ENCODE data around the gene RYR2. TPM values are rescaled to one million over a fixed set of nuclear protein-coding genes. Genes with fewer than 3 reads are reported as not detected.

RYR2 gene
- total RNA-seq, 2 donors from 2014 or later, result 59.0 to 75.9 TPM

GRCh38 chr1:237774246-237774645 lies 732.3 kb downstream of the RYR2 start:
- TF ChIP-seq, protein P1, sequence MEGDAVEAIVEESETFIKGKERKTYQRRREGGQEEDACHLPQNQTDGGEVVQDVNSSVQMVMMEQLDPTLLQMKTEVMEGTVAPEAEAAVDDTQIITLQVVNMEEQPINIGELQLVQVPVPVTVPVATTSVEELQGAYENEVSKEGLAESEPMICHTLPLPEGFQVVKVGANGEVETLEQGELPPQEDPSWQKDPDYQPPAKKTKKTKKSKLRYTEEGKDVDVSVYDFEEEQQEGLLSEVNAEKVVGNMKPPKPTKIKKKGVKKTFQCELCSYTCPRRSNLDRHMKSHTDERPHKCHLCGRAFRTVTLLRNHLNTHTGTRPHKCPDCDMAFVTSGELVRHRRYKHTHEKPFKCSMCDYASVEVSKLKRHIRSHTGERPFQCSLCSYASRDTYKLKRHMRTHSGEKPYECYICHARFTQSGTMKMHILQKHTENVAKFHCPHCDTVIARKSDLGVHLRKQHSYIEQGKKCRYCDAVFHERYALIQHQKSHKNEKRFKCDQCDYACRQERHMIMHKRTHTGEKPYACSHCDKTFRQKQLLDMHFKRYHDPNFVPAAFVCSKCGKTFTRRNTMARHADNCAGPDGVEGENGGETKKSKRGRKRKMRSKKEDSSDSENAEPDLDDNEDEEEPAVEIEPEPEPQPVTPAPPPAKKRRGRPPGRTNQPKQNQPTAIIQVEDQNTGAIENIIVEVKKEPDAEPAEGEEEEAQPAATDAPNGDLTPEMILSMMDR (IDR thresholded peaks at IDR 0.05), result no peak
- ATAC-seq (ENCODE audit: insufficient number of reproducible peaks, low FRiP score, low read depth) (no peak), DNase-seq (ENCODE audit: low spot score) (no peak)
- H3K9me3 ChIP-seq, result no peaks in the 10 kb centered on the region
- no peak overlapping the region for H3K4me3 ChIP-seq
- no peaks in the 10 kb centered on the region for H3K27me3 ChIP-seq (replicated peaks; ENCODE audit: insufficient read depth)
- H3K4me1 ChIP-seq (ENCODE audit: control insufficient read depth in 1 of 2, low read depth in 2 of 2), result no peaks in the 10 kb centered on the region
- no peak overlapping the region for H3K27ac ChIP-seq
- H3K36me3 ChIP-seq, result no peaks in the 10 kb centered on the region

- Histone ChIP-seq H3K4me1 (ENCODE audit: control insufficient read depth in 1 of 2, low read depth in 2 of 2) (no peaks in the 10 kb centered on the region), H3K27ac (no peak overlapping the region), H3K4me3 (no peak overlapping the region), H3K27me3 (replicated peaks; ENCODE audit: insufficient read depth) (no peaks in the 10 kb centered on the region), H3K36me3 (peaks cover 9% of the 10 kb centered on the region), H3K9me3 (no peaks in the 10 kb centered on the region)
- DNase-seq (ENCODE audit: low spot score) (no peak), ATAC-seq (ENCODE audit: insufficient number of reproducible peaks, low FRiP score, low read depth) (no peak)
- TF ChIP-seq, protein P1 (IDR thresholded peaks at IDR 0.05), result no peak
These were observed 737.4 kb downstream of the RYR2 start for GRCh38 chr1:237779356-237779755.

- no peak overlapping the region for H3K4me3 ChIP-seq
- no peaks in the 10 kb centered on the region for H3K9me3 ChIP-seq
- no peak for ATAC-seq (ENCODE audit: insufficient number of reproducible peaks, low FRiP score, low read depth)
- TF ChIP-seq, protein P1 (IDR thresholded peaks at IDR 0.05), result no peak
- H3K27me3 ChIP-seq (replicated peaks; ENCODE audit: insufficient read depth), result no peaks in the 10 kb centered on the region
- no peak overlapping the region for H3K27ac ChIP-seq
- peaks cover 31% of the 10 kb centered on the region for H3K36me3 ChIP-seq
- no peak for DNase-seq (ENCODE audit: low spot score)
- H3K4me1 ChIP-seq (ENCODE audit: control insufficient read depth in 1 of 2, low read depth in 2 of 2), result no peaks in the 10 kb centered on the region
These were observed 744.2 kb downstream of the RYR2 start for GRCh38 chr1:237786066-237786719.

GRCh38 chr1:237788069-237788468 lies 746.1 kb downstream of the RYR2 start:
- Histone ChIP-seq H3K9me3 (no peaks in the 10 kb centered on the region), H3K36me3 (peaks cover 27% of the 10 kb centered on the region), H3K4me1 (ENCODE audit: control insufficient read depth in 1 of 2, low read depth in 2 of 2) (no peaks in the 10 kb centered on the region), H3K27me3 (replicated peaks; ENCODE audit: insufficient read depth) (no peaks in the 10 kb centered on the region), H3K4me3 (no peak overlapping the region), H3K27ac (no peak overlapping the region)
- TF ChIP-seq, protein P1 (IDR thresholded peaks at IDR 0.05), result no peak
- DNase-seq (ENCODE audit: low spot score) (no peak), ATAC-seq (ENCODE audit: insufficient number of reproducible peaks, low FRiP score, low read depth) (no peak)

- no peak for DNase-seq (ENCODE audit: low spot score)
- no peak overlapping the region for H3K27ac ChIP-seq
- no peaks in the 10 kb centered on the region for H3K4me1 ChIP-seq (ENCODE audit: control insufficient read depth in 1 of 2, low read depth in 2 of 2)
- peaks cover 24% of the 10 kb centered on the region for H3K36me3 ChIP-seq
- H3K9me3 ChIP-seq, result no peaks in the 10 kb centered on the region
- TF ChIP-seq, protein P1 (IDR thresholded peaks at IDR 0.05), result no peak
- H3K4me3 ChIP-seq, result no peak overlapping the region
- ATAC-seq (ENCODE audit: insufficient number of reproducible peaks, low FRiP score, low read depth), result no peak
- no peaks in the 10 kb centered on the region for H3K27me3 ChIP-seq (replicated peaks; ENCODE audit: insufficient read depth)
These were observed 747.6 kb downstream of the RYR2 start for GRCh38 chr1:237789619-237790018.
